Kidney (tissue), 14 donors: ENCODE data around the gene FAF1. TPM values are rescaled to one million over a fixed set of nuclear protein-coding genes. Genes with fewer than 3 reads are reported as not detected.

Experiments used
- DNase-seq, 5 donors: peaks; one replicate each; pipeline ENCODE4 v3.0.0-alpha.2; 2013 to 2020
- FAIRE-seq: peaks from 2 replicates; lab custom pipeline; 2012; peaks lifted over from hg19 to GRCh38; lab: Jason Lieb, UNC
- H3K27ac ChIP-seq, 2 donors: one replicate each; pipeline ENCODE4 v1.7.0; 2013; ENCODE audit warnings: low read depth in 2 of 2, low read length in 2 of 2, inconsistent platforms in 1 of 2
- H3K27me3 ChIP-seq: one replicate; pipeline ENCODE4 v1.7.1; 2013; ENCODE audit warnings: low read length, inconsistent platforms; ENCODE audit not compliant: control insufficient read depth, insufficient read depth
- H3K36me3 ChIP-seq, 3 donors: one replicate each; pipeline versions ENCODE4 v1.7.0 to v1.7.1; 2013; ENCODE audit warnings: low read length in 3 of 3, control low read depth in 1 of 3, inconsistent platforms in 1 of 3; ENCODE audit not compliant: insufficient read depth in 3 of 3, control insufficient read depth in 2 of 3
- H3K4me1 ChIP-seq, 3 donors: one replicate each; pipeline versions ENCODE4 v1.7.0 to v1.7.1; 2013; ENCODE audit warnings: low read length in 3 of 3, inconsistent platforms in 1 of 3, low read depth in 1 of 3; ENCODE audit not compliant: control insufficient read depth in 2 of 3, insufficient read depth in 2 of 3
- H3K4me3 ChIP-seq, 3 donors: one replicate each; pipeline versions ENCODE4 v1.7.0 to v1.8.1; 2013; ENCODE audit warnings: low read length in 3 of 3, control low read depth in 1 of 3, inconsistent platforms in 1 of 3
- H3K9ac ChIP-seq, 3 donors: one replicate each; pipeline versions ENCODE4 v1.7.0 to v1.7.1; 2013; ENCODE audit warnings: low read length in 3 of 3, control low read depth in 1 of 3, inconsistent platforms in 1 of 3
- H3K9me3 ChIP-seq, 3 donors: one replicate each; pipeline versions ENCODE4 v1.7.0 to v1.7.1; 2013; ENCODE audit warnings: low read length in 3 of 3, control low read depth in 1 of 3, inconsistent platforms in 1 of 3; ENCODE audit not compliant: control insufficient read depth in 2 of 3, insufficient read depth in 1 of 3
- intact Hi-C: fragments of 100-400 bp; cut with DNase I; formaldehyde crosslinking; loops from one replicate; pipeline ENCODE4 v1.11.1; 2022
- polyA plus RNA-seq: library from polyadenylated mRNA; stranded (reverse); fragments of 350-450 nt; fragmentation: Illumina TruSeq; extraction: RNeasy Lipid Tissue Mini Kit (QIAGEN cat#74804); gene quantifications from one replicate; pipeline ENCODE4 v1.2.3, GENCODE V29; 2014; ENCODE audit warnings: low read depth, low replicate concordance; ENCODE audit not compliant: insufficient read depth
- total RNA-seq: library from RNA; stranded (reverse); fragmentation: NEBNext Ultra II Directional; extraction: Animal tissue kit (Norgen Biotek cat#: 25700); gene quantifications from one replicate; pipeline ENCODE4 v1.2.1, GENCODE V29; 2021
- TF ChIP-seq, protein P1 (sequence below): IDR thresholded peaks from 3 replicates; pipeline ENCODE4 v1.5.1; 2012; ENCODE audit warnings: mild to moderate bottlenecking, moderate library complexity, borderline replicate concordance; ENCODE audit not compliant: insufficient read depth; ENCODE audit errors: extremely low read depth
- donor health status: control.
- donor health status: control.
- donor health status: control.
- donor health status: control.
- donor health status: control.
- donor health status: DM: yes; HTN: yes; CAD: no.
- donor health status: Normal renal cell carcinoma (clear cell type).

The FAF1 gene
- total and polyA plus RNA-seq, 2 donors from 2014 or later = 50.1 to 72.8 TPM

DNA sequence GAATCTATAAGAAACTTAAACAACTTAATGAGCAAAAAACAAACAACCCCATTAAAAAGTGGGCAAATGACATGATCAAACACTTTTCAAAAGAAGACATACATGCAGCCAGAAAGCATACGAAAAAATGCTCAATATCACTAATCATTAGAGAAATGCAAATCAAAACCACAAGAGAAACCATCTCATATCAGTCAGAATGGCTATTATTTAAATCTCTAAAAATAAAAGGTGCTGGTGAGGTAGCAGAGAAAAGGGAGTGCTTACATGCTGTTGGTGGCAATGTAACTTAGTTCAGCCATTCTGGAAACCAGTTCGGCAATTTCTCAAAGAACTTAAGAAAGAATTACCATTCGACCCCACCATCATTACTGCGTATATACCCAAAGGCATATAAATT lies 147.7 kb downstream of the FAF1 start:
- no peaks in the 10 kb centered on the region for H3K36me3 ChIP-seq
- no peak overlapping the region for H3K4me3 ChIP-seq
- H3K9ac ChIP-seq = no peak overlapping the region
- H3K9me3 ChIP-seq = peaks cover 0 to 10% (median 0%) of the 10 kb centered on the region in 3 donors
- no peaks in the 10 kb centered on the region for H3K4me1 ChIP-seq
- FAIRE-seq (no peak), DNase-seq (no peak)
- intact Hi-C loops = no loop called here
- TF ChIP-seq, protein P1, sequence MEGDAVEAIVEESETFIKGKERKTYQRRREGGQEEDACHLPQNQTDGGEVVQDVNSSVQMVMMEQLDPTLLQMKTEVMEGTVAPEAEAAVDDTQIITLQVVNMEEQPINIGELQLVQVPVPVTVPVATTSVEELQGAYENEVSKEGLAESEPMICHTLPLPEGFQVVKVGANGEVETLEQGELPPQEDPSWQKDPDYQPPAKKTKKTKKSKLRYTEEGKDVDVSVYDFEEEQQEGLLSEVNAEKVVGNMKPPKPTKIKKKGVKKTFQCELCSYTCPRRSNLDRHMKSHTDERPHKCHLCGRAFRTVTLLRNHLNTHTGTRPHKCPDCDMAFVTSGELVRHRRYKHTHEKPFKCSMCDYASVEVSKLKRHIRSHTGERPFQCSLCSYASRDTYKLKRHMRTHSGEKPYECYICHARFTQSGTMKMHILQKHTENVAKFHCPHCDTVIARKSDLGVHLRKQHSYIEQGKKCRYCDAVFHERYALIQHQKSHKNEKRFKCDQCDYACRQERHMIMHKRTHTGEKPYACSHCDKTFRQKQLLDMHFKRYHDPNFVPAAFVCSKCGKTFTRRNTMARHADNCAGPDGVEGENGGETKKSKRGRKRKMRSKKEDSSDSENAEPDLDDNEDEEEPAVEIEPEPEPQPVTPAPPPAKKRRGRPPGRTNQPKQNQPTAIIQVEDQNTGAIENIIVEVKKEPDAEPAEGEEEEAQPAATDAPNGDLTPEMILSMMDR = no peak
- no peak overlapping the region for H3K27ac ChIP-seq
- no peaks in the 10 kb centered on the region for H3K27me3 ChIP-seq

DNA sequence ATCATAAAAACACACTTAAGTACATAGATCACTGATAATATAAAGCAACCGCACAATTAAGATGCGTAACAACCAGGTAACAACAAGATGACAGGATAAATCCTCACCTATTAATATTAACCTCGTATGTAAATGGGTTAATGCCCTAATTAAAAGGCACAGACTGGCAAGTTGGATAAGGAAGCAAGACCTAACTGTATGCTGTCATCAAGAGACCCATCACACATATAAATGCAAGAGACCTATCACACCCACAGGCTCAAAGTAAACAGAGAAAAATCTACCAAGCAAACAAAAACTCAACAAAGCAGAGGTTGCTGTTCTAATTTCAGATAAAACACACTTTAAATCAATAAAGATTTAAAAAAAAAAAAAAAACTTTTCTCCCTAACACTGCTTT lies 151.8 kb downstream of the FAF1 start:
- no peaks in the 10 kb centered on the region for H3K36me3 ChIP-seq
- no peak for FAIRE-seq
- H3K4me1 ChIP-seq = no peaks in the 10 kb centered on the region
- H3K27me3 ChIP-seq = no peaks in the 10 kb centered on the region
- no peak for DNase-seq
- TF ChIP-seq, protein P1 = no peak
- no peak overlapping the region for H3K4me3 ChIP-seq
- intact Hi-C loops = no loop called here
- H3K9me3 ChIP-seq = peaks cover 0 to 12% (median 0%) of the 10 kb centered on the region in 3 donors
- no peak overlapping the region for H3K9ac ChIP-seq
- H3K27ac ChIP-seq = no peak overlapping the region

DNA sequence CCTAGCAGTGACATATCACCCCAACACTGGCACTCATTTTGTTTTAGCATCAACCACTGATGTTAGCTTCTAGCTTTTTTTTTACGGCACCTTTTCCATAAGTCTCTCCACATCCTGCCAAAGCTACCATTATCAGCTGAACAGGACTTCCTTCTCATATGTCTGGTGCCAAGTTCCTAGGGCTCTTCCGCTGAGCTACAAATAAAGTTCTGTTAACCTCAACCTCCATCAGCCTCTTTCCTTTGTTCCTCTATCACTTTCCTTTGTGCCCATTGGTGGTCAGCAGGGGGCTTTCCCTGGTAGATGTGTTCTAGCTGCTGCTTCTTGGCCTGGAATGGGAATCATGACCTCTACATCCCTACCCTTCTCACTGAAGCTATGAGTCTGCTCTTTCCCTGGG lies 163.8 kb downstream of the FAF1 start:
- intact Hi-C loops = no loop called here
- TF ChIP-seq, protein P1 = no peak
- Histone ChIP-seq H3K36me3 (no peaks in the 10 kb centered on the region), H3K9ac (no peak overlapping the region), H3K27ac (no peak overlapping the region), H3K4me3 (no peak overlapping the region), H3K27me3 (no peaks in the 10 kb centered on the region), H3K9me3 (no peaks in the 10 kb centered on the region), H3K4me1 (no peaks in the 10 kb centered on the region)
- DNase-seq (no peak), FAIRE-seq (no peak)

DNA sequence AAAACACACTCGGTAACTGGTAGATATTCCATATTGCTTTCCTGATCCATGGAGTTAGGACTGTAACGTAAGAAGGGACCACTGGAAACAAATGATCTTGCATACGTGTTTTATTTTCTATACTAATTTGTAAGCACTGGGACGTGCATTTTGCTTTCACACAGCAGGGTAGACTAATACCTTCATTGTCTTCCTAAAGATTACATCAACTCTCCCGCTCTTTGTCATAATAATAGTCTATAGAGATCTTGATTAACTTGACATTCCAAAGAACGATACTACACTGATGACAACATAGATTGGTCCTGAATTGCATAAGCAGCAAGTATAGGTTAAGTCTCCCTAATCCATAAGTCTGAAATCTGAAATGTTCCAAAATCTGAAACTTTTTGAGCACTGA lies 166.5 kb downstream of the FAF1 start:
- Histone ChIP-seq H3K27me3 (no peaks in the 10 kb centered on the region), H3K27ac (no peak overlapping the region), H3K9me3 (no peaks in the 10 kb centered on the region), H3K36me3 (no peaks in the 10 kb centered on the region), H3K4me1 (no peaks in the 10 kb centered on the region), H3K9ac (no peak overlapping the region), H3K4me3 (no peak overlapping the region)
- TF ChIP-seq, protein P1 = no peak
- intact Hi-C loops = no loop called here
- no peak for DNase-seq
- FAIRE-seq = no peak
